Lower leg skin (tissue), 3 donors: ENCODE results near the gene EPC2.

Experiments
- CTCF ChIP-seq, 3 donors: fragments of 450-650 bp; IDR thresholded peaks; one replicate each; pipeline ENCODE4 v1.5.1; 2016; ENCODE audit warnings: antibody characterized with exemption in 3 of 3, mild to moderate bottlenecking in 3 of 3, moderate library complexity in 2 of 3
- POLR2A ChIP-seq, 2 donors: fragments of 450-650 bp; IDR thresholded peaks; one replicate each; pipeline ENCODE4 v1.6.1; 2016 to 2017; ENCODE audit warnings: antibody characterized with exemption in 2 of 2, mild to moderate bottlenecking in 1 of 2, moderate library complexity in 1 of 2

GRCh38 chr2:148681443-148681842 lies 36.9 kb downstream of the EPC2 start:
- no peak for TF ChIP-seq CTCF (IDR thresholded peaks at IDR 0.05)
- no peak for TF ChIP-seq POLR2A (IDR thresholded peaks at IDR 0.05)
